ENCODE data around the gene KIF22.
A peak's percentile ranks its signal among the peaks of the same experiment; 100 is the strongest.

The KIF22 gene

GRCh38 chr16:29845656-29846055 is 55.1 kb downstream of the KIF22 start:
- CTCF ChIA-PET, result interaction anchor here (1.3 to 2.1 kb wide), 4 partner anchors 16 to 871 kb away, joined by 3 to 5 read pairs (median 4); partner anchors contain the start of genes PAGR1 and SPNS1
- no peak for DNase-seq (ENCODE audit: extremely low spot score)
- TF ChIP-seq, protein P1, sequence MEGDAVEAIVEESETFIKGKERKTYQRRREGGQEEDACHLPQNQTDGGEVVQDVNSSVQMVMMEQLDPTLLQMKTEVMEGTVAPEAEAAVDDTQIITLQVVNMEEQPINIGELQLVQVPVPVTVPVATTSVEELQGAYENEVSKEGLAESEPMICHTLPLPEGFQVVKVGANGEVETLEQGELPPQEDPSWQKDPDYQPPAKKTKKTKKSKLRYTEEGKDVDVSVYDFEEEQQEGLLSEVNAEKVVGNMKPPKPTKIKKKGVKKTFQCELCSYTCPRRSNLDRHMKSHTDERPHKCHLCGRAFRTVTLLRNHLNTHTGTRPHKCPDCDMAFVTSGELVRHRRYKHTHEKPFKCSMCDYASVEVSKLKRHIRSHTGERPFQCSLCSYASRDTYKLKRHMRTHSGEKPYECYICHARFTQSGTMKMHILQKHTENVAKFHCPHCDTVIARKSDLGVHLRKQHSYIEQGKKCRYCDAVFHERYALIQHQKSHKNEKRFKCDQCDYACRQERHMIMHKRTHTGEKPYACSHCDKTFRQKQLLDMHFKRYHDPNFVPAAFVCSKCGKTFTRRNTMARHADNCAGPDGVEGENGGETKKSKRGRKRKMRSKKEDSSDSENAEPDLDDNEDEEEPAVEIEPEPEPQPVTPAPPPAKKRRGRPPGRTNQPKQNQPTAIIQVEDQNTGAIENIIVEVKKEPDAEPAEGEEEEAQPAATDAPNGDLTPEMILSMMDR (IDR thresholded peaks at IDR 0.05; ENCODE audit: control extremely low read depth, extremely low read depth, low read depth, missing control alignments), result no peak
- POLR2A ChIA-PET, result no interaction called here

DNA sequence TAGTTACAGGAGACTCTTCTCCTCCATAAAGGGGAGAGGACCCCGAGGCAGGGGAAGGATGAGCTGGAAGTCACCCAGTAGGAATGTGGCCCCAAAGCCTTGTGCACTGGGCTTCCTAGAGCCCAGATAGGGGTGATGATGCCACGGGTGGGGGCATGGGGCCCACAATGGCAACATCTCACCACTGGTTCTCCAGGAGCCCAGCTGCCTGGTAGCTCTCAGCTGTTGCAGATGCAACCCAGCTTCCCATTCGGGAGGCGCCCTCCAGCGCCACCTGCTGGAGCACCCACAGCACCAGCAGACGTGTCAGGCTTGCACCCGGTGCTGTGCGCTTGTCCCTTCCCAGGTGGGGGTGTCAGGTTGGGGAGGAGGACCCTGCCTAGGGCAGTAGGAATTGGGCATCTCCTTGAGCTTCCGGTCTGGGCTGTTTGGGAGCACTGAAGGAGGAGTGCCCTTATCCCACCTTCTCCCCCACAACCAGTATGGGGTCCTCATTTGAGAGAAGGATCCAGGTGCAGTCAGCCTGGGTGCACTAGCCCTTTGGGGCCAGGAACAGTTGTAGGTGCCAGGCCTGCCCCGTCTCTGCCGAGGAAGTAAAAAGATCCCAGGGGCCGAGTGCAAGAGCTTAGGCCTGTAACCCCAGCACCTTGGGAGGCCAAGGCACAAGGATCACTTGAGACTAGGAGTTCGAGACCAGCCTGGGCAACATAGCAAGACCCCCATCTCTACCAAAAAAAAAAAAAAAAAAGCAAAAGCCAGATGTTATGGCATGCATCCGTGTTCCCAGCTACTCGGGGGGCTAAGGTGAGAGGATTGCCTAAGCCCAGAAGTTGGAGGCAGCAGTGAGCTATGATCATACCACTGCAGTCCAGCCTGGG is 58.1 kb downstream of the KIF22 start:
- ChIA-PET CTCF (interaction anchor here (0.6 to 6.5 kb wide), 63 partner anchors 9 to 767 kb away, joined by 3 to 93 read pairs (median 4); partner anchors contain the start of genes CDIPT, KIF22, MVP and PAGR1), POLR2A (interaction anchor here (0.6 to 1.6 kb wide), 5 partner anchors 8 to 85 kb away, joined by 3 to 6 read pairs (median 3); partner anchors contain the start of gene CDIPT)
- peak; percentile 83 for DNase-seq (ENCODE audit: extremely low spot score)
- TF ChIP-seq, protein P1 (IDR thresholded peaks at IDR 0.05; ENCODE audit: control extremely low read depth, extremely low read depth, low read depth, missing control alignments), result peak; percentile 93

GRCh38 chr16:29849505-29849904 is 59.0 kb downstream of the KIF22 start:
- DNase-seq (ENCODE audit: extremely low spot score), result no peak
- POLR2A ChIA-PET, result interaction anchor here (0.7 kb wide), 1 partner anchor 84 kb away, joined by 6 read pairs; no protein-coding TSS in a partner anchor
- CTCF ChIA-PET, result interaction anchor here (0.8 to 6.5 kb wide), 19 partner anchors 9 to 205 kb away, joined by 3 to 93 read pairs (median 7); partner anchors contain the start of genes CDIPT, KIF22, MVP and QPRT

GRCh38 chr16:29850998-29851397 is 60.4 kb downstream of the KIF22 start:
- TF ChIP-seq, protein P1 (IDR thresholded peaks at IDR 0.05; ENCODE audit: control extremely low read depth, extremely low read depth, low read depth, missing control alignments), result no peak
- ChIA-PET POLR2A (interaction anchor here (0.6 kb wide), 1 partner anchor 172 kb away, joined by 5 read pairs; the partner anchor contains the start of gene C16orf92), CTCF (interaction anchor here (1.2 to 6.5 kb wide), 3 partner anchors 11 to 204 kb away, joined by 3 to 93 read pairs (median 26); partner anchors contain the start of genes CDIPT and MVP)
- DNase-seq (ENCODE audit: extremely low spot score), result no peak

More at GRCh38 chr16:29849505-29849904, 59.0 kb downstream of the KIF22 start:
- TF ChIP-seq, protein P1 (IDR thresholded peaks at IDR 0.05; ENCODE audit: control extremely low read depth, extremely low read depth, low read depth, missing control alignments), result no peak

DNA sequence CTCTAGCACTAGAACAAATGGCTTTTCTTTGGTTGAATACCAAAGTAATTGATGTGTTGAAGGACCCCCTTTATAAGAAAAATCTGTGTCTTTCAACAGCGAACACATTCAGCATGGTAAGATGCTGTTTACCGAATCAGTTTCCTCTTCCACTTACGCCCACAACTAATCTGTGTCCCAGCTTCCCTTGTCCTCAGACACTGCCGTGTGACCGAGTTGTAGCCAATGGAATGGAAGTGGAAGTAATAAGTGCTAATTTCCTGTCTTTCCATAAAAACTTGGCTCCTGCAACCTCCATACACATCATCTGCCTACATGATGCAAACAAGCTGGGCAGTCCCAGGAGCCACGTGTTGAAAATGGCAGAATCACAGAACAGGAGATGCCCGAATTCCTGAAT is 62.1 kb downstream of the KIF22 start:
- ChIA-PET POLR2A (no interaction called here), CTCF (interaction anchor here (1.0 to 6.5 kb wide), 3 partner anchors 9 to 179 kb away, joined by 3 to 93 read pairs (median 6); partner anchors contain the start of gene MVP)
- TF ChIP-seq, protein P1 (IDR thresholded peaks at IDR 0.05; ENCODE audit: control extremely low read depth, extremely low read depth, low read depth, missing control alignments), result no peak
- DNase-seq (ENCODE audit: extremely low spot score), result no peak

DNA sequence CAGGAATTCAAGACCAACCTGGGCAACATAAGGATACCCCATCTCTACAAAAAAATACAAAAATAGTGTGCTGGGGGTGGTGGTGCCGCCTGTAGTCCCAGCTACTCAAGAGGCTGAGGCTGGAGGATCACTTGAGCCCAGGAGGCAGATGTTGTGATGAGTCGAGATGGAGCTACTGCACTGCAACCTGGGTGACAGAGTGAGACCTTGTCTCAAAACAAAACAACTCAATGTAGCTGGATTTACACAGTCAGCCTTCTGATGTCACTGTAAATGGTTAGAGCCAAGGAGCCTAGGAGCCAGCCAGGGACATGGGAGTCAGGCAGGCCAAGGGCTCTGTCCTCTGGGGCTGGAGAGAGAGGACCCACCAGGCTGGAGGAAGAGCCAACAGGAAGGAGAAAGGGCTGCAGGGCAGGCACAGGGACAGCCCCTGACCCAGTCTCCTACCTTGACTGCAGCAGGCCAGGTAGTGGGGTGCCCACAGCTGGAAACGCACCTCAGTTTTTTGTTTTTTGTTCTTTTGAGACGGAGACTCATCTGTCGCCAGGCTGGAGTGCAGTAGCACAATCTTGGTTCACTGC is 64.1 kb downstream of the KIF22 start:
- no peak for DNase-seq (ENCODE audit: extremely low spot score)
- TF ChIP-seq, protein P1 (IDR thresholded peaks at IDR 0.05; ENCODE audit: control extremely low read depth, extremely low read depth, low read depth, missing control alignments), result no peak
- ChIA-PET CTCF (no interaction called here), POLR2A (interaction anchor here (1.5 kb wide), 1 partner anchor 9 kb away, joined by 6 read pairs; the partner anchor contains the start of gene CDIPT)

Measured in GM10248 (cell line).